Activated T-helper 9 cell treated with anti-CD3 and anti-CD28 coated beads, Interleukin-2, amount 50 U/mL, for 16 hours (primary cell): Measurements from ENCODE around the gene NRL.

Source experiments
- DNase-seq: peaks from one replicate; pipeline ENCODE4 v3.0.0-alpha.2; 2020; ENCODE audit warnings: low read depth

Gene NRL

GRCh38 chr14:24098927-24099813 lies 15.6 kb downstream of the NRL start:
- DNase-seq = no peak

GRCh38 chr14:24098229-24098926 lies 16.4 kb downstream of the NRL start:
- DNase-seq = no peak

GRCh38 chr14:24096545-24097181 lies 18.1 kb downstream of the NRL start:
- no peak for DNase-seq

- peak; percentile 48 for DNase-seq
Measured at GRCh38 chr14:24095271-24096068, 19.3 kb downstream of the NRL start.

GRCh38 chr14:24094841-24095270 lies 19.9 kb downstream of the NRL start:
- DNase-seq = no peak

- peak; percentile 89 for DNase-seq
Measured at GRCh38 chr14:24093901-24094840, 20.6 kb downstream of the NRL start, which contains the start of gene PCK2. TSS of gene PCK2 (plus strand) at chr14:24094311. CDS start at chr14:24094406, 95 bp downstream.

GRCh38 chr14:24093207-24093900 lies 21.4 kb downstream of the NRL start:
- no peak for DNase-seq

GRCh38 chr14:24092505-24093206 lies 22.1 kb downstream of the NRL start:
- DNase-seq = no peak

GRCh38 chr14:24092110-24092504 lies 22.6 kb downstream of the NRL start:
- DNase-seq = no peak

- DNase-seq = no peak
Measured at GRCh38 chr14:24089890-24090289, 24.9 kb downstream of the NRL start.

- DNase-seq = no peak
Measured at GRCh38 chr14:24088095-24088494, 26.7 kb downstream of the NRL start.

GRCh38 chr14:24087004-24087403 lies 27.7 kb downstream of the NRL start:
- DNase-seq = no peak

GRCh38 chr14:24086193-24086955 lies 28.4 kb downstream of the NRL start:
- no peak for DNase-seq

GRCh38 chr14:24085215-24085614 lies 29.5 kb downstream of the NRL start:
- DNase-seq = no peak

- no peak for DNase-seq
Measured at GRCh38 chr14:24084440-24084839, 30.3 kb downstream of the NRL start.

- DNase-seq = no peak
Measured at GRCh38 chr14:24083462-24083861, 31.3 kb downstream of the NRL start.

- no peak for DNase-seq
Measured at GRCh38 chr14:24082411-24083080, 32.2 kb downstream of the NRL start.

GRCh38 chr14:24081739-24082211 lies 33.0 kb downstream of the NRL start:
- DNase-seq = no peak
